ENCODE measurements around the gene XAB2.

The XAB2 gene

DNA sequence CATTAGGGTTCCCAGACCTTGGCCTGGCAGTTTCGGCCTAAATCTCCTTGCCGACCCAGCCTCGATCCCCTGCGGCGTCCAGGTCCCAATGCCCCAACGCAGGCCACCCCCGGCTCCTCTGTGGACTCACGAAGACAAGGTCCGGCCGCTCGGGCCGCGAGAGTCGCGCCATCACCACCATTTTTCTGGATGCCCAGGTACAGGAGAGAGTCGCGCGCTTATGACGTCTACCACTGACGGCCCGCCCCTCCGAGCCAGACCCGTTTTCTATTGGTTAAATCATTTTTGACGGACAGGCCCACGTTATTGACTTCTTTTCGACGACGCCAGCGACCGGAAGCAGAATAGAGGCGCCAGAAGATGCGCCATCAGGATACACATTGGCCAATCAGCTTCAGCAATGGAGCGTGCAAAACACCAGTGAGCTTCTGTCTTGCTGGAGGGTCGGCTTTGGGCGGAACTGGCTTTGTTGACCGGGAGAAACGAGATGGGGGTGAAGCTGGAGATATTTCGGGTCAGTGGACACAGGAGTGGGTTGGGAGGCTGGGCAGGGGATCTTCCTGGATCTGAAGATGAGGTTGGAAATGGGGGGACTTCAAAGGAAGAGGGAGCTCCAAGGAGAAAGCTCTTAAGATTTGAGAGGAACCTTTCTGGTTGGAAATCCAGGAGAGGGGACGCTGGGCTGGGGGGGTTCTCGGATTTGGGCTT is at the start of gene XAB2, which contains the start of gene PET100:
Gene XAB2, minus strand, starts transcription at position 199 of the 708 bp plus-strand sequence. Its CDS starts 18 bp downstream, at position 181.
Gene PET100, plus strand, starts transcription at position 447 of the 708 bp plus-strand sequence. Its CDS starts 41 bp downstream, at position 488.
- peak; percentile 97 for DNase-seq

GRCh38 chr19:7677669-7678311 is 48.4 kb upstream of the XAB2 start:
- DNase-seq, result no peak

DNA sequence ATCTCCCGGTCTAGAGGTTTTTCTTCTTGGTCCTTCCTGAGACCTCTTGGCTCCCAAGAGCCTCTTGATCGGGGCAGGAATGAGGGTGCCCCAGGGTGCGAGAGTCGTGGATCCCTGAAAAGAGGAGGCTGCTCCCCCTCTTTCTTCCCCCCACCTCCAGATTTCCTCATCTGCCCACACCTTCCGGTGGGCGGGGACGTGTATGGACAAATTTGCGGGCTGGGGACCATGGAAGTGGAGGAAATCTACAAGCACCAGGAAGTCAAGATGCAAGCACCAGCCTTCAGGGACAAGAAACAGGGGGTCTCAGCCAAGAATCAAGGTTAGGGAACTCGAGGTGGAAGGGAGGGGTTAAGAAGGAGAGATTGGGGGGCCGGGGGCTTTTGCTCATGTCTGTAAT is 47.5 kb upstream of the XAB2 start, which contains the start of gene MCEMP1:
Gene MCEMP1, plus strand, starts transcription at position 237 of the 400 bp plus-strand sequence. Its CDS starts 31 bp downstream, at position 268.
- DNase-seq, result no peak

DNA sequence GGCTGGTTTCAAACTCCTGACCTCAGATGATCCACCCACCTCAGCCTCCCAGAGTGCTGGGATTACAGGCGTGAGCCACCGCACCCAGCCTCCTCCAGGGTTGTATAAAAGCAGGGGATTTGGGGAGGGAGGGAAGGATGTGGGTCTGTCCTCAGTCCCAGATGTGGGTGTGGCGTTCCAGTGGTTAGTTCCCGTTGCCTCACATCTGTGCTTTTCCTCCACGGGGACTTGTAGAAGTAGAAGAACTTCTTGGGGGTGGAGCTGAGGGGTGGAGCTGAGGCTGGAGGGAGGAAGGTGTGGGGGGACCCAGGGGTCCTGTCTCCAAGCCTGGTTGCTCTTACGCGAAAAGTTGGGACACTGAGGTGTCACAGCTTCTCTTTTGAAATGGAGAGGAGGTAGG is 47.0 kb upstream of the XAB2 start:
- no peak for DNase-seq

DNA sequence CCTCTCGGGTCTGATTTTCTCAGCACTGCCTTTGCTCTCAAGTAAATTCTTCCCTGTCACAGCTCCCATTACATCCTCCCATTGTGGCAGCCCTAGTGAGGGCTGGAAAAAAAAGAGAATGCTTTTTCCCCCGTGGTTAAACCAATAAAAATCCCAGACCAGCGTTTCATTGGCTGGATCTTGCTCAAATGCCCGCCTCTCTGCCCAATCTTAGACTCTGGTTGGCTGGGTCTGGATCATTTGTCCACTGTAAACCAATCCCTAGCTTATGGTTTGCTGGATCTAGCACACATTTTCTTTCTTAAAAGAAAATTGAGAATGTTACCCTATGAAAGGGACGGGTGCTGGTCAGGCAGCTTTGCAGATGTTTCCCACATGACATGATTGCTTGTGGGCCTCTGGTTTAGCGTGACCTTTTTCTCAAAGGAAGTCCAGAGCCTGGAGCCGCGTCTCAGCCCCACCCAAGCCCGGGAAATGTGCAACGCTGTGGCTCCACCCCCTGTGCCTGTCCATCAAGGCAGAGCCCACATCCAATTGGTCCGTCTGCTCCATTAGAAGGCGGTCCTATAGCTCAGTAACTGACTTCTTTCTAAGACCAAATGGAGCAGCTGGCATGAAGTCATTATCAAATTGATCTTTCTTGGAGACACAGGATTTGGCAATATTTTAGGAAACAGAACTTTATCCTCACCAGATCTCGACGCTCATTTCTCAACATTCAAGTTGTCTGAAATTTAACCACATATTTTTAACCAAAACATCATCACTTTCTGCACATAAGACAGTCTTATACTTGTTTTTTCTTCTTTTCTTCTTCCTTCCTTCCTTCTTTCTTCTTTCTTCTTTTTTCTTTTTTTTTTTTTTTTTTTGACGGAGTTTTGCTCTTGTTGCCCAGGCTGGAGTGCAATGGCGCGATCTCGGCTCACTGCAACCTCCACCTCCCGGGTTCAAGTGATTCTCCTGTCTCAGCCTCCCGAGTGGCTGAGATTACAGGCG is 45.0 kb upstream of the XAB2 start:
- DNase-seq, result peak; percentile 24

DNA sequence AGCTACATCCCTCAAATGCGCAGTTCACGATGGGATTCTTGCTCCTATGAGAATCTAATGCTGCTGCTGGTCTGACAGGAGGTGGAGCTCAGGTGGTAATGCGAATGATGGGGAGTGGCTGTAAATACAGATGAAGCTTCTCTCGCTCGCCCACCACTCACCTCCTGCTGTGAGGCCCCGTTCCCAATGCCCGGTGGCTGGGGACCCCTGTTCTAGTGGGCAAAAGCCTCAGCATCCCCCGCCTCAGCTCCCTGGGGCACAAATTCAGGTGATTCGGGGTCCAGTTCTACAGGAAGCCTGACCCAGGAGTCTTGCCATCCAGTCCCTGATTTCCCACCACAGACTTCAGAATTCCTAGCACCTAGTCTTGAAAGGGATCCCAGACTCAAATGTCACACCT is 43.2 kb upstream of the XAB2 start:
- no peak for DNase-seq

DNA sequence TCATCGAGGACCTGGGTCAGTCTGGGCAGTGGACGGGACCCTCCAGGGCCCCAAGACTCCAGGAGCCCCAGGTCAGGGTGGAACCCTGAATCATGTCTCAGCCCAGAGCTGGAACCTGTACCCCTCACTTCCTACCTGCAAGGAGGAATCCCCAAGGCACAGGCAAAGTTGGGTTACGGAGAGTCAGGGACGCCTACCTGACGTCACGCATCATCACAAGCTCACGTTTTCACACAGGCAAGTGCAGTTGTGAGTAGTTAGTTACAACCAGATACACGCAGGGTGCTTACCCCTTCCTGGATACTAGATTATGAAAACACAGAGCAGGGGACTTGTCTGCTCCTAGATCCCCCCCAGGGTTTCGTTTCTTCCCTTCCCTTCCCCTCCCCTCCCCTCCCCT is 41.4 kb upstream of the XAB2 start:
- no peak for DNase-seq

- DNase-seq, result no peak
Observed at GRCh38 chr19:7670150-7670783, 40.9 kb upstream of the XAB2 start.

GRCh38 chr19:7669641-7670040 is 40.3 kb upstream of the XAB2 start:
- no peak for DNase-seq

DNA sequence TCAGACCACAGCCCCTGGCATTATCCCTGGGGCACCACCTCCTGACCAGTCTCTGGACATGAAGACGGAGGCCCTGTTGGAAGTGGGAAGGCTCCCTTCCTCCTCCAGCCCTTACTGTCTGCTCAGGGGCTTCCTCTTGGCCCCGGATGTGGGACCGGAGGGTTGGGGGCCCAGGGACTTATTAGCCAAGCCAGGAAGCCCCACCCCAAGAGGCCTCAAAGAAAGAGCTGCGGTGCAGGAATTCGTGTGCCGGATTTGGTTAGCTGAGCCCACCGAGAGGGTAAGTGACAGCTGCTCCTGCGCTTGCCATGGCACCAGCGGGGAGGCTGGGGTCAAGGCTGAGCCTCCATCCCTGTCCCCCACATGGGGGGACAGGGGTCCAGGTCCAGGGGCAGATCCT is 39.5 kb upstream of the XAB2 start, which contains the start of gene RETN:
Gene RETN, plus strand, starts transcription at position 208 of the 400 bp plus-strand sequence. CDS start 278 bp downstream, outside the sequence.
- DNase-seq, result no peak

DNA sequence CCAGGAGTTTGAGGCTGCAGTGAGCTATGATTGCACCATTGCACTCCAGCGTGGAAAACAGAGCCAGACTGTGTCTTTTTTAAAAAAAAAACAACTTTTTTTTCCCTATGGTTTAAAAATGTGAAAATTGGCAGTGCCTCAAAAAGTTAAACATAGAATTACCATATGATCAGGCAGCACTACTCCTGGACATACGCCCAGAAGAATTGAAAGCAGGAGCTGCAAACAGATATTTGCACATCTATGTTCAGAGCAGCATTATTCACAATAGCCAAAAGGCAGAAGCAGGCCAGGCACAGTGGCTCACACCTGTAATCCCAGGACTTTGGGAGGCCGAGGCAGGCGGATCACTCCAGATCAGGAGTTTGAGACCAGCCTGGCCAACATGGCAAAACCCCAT is 35.7 kb upstream of the XAB2 start:
- DNase-seq, result peak; percentile 75

GRCh38 chr19:7663706-7664105 is 34.4 kb upstream of the XAB2 start:
- no peak for DNase-seq

GRCh38 chr19:7662657-7663056 is 33.3 kb upstream of the XAB2 start:
- no peak for DNase-seq

DNA sequence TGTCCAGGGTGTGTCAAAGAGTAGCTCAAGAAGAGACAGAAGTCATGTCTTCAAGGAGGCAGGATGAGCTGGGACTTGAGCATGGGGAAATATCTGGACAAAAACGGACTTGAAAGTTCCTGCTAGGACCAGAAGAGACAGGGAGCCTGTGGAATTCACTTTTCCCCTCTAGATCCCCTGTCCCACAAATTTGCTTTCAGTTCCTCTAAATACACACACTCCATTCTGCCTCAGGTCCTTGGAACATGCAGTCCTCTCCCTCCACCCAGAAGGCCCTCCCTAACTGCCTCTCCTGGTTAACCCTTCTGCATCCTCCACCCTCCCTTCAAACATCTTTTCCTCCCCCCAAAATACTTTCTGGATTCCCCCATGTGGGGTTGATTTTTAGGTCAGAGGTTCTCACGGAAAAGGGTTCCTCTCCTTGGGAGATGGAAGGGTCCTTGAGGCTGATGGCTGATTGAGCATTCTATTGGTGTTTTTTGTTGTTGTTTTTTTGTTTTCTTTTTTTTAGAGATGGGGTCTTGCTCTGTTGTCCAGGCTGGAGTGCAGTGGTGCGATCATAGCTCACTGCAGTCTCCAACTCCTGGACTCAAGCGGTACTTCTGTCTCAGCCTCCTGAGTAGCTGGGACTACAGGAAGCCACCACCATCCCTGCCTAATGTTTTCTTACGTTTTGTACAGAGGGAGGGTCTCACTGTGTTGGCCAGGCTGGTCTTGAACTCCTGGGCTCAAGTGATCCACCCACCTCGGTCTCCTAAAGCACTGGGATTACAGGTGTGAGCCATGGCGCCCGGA is 32.6 kb upstream of the XAB2 start:
- no peak for DNase-seq

GRCh38 chr19:7658219-7658686 is 28.9 kb upstream of the XAB2 start:
- DNase-seq, result no peak

DNA sequence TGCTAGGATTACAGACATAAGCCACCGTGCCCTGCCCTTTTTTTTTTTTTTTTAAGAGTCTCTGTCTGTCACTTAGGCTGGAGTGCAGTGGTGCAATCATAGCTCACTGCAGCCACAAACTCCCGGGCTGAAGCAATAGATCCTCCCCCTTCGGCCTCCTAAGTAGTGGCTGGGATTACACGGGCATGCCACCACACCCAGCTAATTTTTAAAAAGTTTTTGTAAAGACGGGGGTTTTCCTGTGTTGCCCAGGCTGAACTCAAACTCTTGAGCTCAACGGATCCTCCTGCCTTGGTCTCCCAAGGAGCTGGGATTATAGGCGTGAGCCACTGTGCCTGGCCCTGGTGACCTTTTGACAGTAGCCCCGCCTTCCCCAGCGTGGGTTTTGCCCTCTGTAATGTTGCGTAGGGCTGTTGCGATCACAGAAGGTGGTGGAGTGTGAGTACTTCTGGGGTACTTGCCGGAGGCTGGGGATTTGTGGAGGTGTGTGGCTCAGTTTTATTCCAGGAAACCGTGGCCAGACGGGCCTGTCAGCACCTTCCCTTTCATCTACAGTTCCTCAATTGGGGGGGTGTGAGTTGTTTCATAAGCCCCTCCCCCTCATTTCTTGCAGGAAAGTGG is 27.9 kb upstream of the XAB2 start:
- no peak for DNase-seq

- no peak for DNase-seq
Observed at GRCh38 chr19:7655581-7655980, 26.2 kb upstream of the XAB2 start.

- no peak for DNase-seq
Observed at GRCh38 chr19:7654401-7654800, 25.1 kb upstream of the XAB2 start.

DNA sequence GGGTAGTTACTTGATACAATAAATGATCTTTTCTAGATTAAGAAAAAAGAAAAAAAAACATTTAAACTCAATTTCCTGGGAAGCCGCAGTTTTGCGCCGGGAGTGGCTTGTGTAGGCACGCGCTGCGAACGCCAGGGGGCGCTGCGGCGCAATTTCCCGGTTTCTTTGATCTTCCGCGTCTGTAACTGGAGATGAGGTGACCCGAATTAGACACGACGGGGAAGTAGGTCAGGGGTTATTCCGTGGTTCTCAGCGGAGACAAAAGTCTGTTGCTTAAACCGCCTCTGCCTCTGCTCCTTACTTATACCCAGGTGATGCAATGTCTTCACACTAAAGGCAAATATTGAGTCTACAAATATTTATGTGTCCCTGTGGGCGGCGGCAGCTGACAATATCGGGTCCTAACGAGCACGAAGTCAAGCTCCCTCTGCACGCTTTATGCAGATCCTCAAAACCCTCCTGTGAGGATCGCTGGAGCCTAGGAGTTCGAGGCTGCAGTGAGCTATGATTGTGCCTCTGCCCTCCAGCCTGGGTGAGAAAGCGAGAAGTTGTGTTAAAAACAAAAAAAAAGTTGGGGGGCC is 22.8 kb upstream of the XAB2 start:
- peak; percentile 45 for DNase-seq

DNA sequence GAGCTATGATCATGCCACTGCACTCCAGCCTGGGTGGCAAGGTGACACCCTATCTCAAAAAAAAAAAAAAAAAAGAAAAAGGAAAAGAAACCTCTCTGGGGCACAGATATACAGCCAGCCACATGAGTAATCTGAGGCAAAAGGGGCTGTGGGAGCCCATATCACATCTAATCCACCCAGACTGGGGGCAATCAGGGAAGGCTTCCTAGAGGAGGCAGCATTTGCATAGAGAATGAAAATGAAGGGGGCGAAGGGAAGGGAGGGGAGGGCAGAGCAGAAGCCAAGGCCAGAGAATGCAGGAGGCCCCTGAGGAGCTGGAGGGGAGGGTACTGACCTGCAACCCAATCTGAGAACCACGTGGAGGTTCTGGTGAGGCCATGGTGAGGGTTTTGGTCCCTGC is 20.8 kb upstream of the XAB2 start:
- DNase-seq, result no peak
